ENCODE results near the gene SLC30A2. TPM values are rescaled to one million over a fixed set of nuclear protein-coding genes. Genes with fewer than 3 reads are reported as not detected.

The SLC30A2 gene
- total and polyA plus RNA-seq, 10 of the 15 experiments (the other 5 are each of a cell fraction or from before 2014, with no cell fraction given) = 0.13 TPM; not detected in 9

- no peak overlapping the region for H3K4me3 ChIP-seq
- H4K20me1 ChIP-seq (ENCODE audit: control insufficient read depth, insufficient read depth) = no peaks in the 10 kb centered on the region
- in situ Hi-C loops (cut with MboI) (no loop called here), intact Hi-C loops (cut with micrococcal nuclease; ENCODE audit: unreplicated experiment) (no loop called here)
- BruUV-seq (replicated peaks) = no TSS peak
- H3K4me1 ChIP-seq (ENCODE audit: control insufficient read depth, insufficient read depth, low read length) = no peaks in the 10 kb centered on the region
- ChIA-PET CTCF (interaction anchor here (0.6 kb wide), 1 partner anchor 203 kb away, joined by 3 read pairs; no protein-coding TSS in a partner anchor), POLR2A (no interaction called here), SMC1A (ENCODE audit: uncharacterized antibody, unreplicated experiment) (interaction anchor here (0.6 kb wide), 1 partner anchor 375 kb away, joined by 3 read pairs; no protein-coding TSS in a partner anchor), RAD21 (ENCODE audit: unreplicated experiment) (interaction anchor here (0.7 kb wide), 1 partner anchor 14 kb away, joined by 3 read pairs; no protein-coding TSS in a partner anchor)
- FAIRE-seq (no peak), DNase-seq (ENCODE audit: low read depth, low spot score) (no peak), ATAC-seq (no peak)
- no peaks in the 10 kb centered on the region for H3K79me2 ChIP-seq (ENCODE audit: control insufficient read depth, insufficient read depth, low read length)
- H3K9me3 ChIP-seq (replicated peaks; ENCODE audit: control insufficient read depth, insufficient read depth, low read length) = no peaks in the 10 kb centered on the region
- no peak overlapping the region for H3K27ac ChIP-seq (ENCODE audit: control insufficient read depth, insufficient read depth)
- WGBS (ENCODE audit: insufficient coverage, insufficient replicate concordance, low lambda C conversion rate, missing lambda C conversion rate) = 26% methylated on average over 4 of the region's 4 CpGs
- no peaks in the 10 kb centered on the region for H3K36me3 ChIP-seq (ENCODE audit: control insufficient read depth in 2 of 2, insufficient read depth in 2 of 2, low read length in 1 of 2)
- no peak overlapping the region for H2AFZ ChIP-seq (ENCODE audit: control insufficient read depth, low read depth, low read length)
- H3K9ac ChIP-seq (ENCODE audit: control insufficient read depth, insufficient read depth, low read length) = no peak overlapping the region
- H3K27me3 ChIP-seq (replicated peaks in 1 of 2; ENCODE audit: control insufficient read depth in 2 of 2, insufficient read depth in 2 of 2, low read length in 1 of 2) = peaks cover 8 to 14% of the 10 kb centered on the region in 2 experiments
- H3K4me2 ChIP-seq (ENCODE audit: control insufficient read depth, insufficient read depth) = no peak overlapping the region
- no peak for TF ChIP-seq TCF12 (IDR thresholded peaks at IDR 0.05; ENCODE audit: low read depth, low read length)
Measured at GRCh38 chr1:26041978-26042377, 3.9 kb downstream of the SLC30A2 start.

GRCh38 chr1:26041401-26041800 is 4.5 kb downstream of the SLC30A2 start:
- 30% methylated on average over 7 of the region's 7 CpGs for WGBS (ENCODE audit: insufficient coverage, insufficient replicate concordance, low lambda C conversion rate, missing lambda C conversion rate)
- ChIA-PET RAD21 (ENCODE audit: unreplicated experiment) (interaction anchor here (0.7 kb wide), 1 partner anchor 15 kb away, joined by 3 read pairs; no protein-coding TSS in a partner anchor), SMC1A (ENCODE audit: uncharacterized antibody, unreplicated experiment) (no interaction called here), CTCF (no interaction called here), POLR2A (no interaction called here)
- intact Hi-C loops (cut with micrococcal nuclease; ENCODE audit: unreplicated experiment) = no loop called here
- no peak overlapping the region for H3K4me2 ChIP-seq (ENCODE audit: control insufficient read depth, insufficient read depth)
- no peak for ATAC-seq
- H3K79me2 ChIP-seq (ENCODE audit: control insufficient read depth, insufficient read depth, low read length) = no peaks in the 10 kb centered on the region
- no peak for DNase-seq (ENCODE audit: low read depth, low spot score)
- no TSS peak for BruUV-seq (replicated peaks)
- no peak overlapping the region for H3K9ac ChIP-seq (ENCODE audit: control insufficient read depth, insufficient read depth, low read length)
- no peak for TF ChIP-seq BHLHE40 (IDR thresholded peaks at IDR 0.05; ENCODE audit: borderline replicate concordance in 1 of 2, low read depth in 2 of 2, low read length in 1 of 2)
- no peak for TF ChIP-seq SIN3A (IDR thresholded peaks at IDR 0.05; ENCODE audit: low read depth, low read length)
- TF ChIP-seq SPI1 (IDR thresholded peaks at IDR 0.05; ENCODE audit: borderline replicate concordance, insufficient read depth, low read depth, low read length) = no peak
- TF ChIP-seq RAD51 (IDR thresholded peaks at IDR 0.05) = no peak
- TF ChIP-seq TCF3 (IDR thresholded peaks at IDR 0.05; ENCODE audit: borderline replicate concordance, insufficient read depth, low read depth, low read length) = no peak
- no peak for TF ChIP-seq GATAD2B (conservative IDR thresholded peaks at IDR 0.05; ENCODE audit: low read depth)
- no peak for TF ChIP-seq WRNIP1 (IDR thresholded peaks at IDR 0.05; ENCODE audit: borderline replicate concordance, low read depth, low read length)
- no peak for TF ChIP-seq ATF3 (IDR thresholded peaks at IDR 0.05; ENCODE audit: borderline replicate concordance, extremely low read depth, low read depth, low read length)
- H4K20me1 ChIP-seq (ENCODE audit: control insufficient read depth, insufficient read depth) = no peaks in the 10 kb centered on the region
- in situ Hi-C loops (cut with MboI) = no loop called here
- no peaks in the 10 kb centered on the region for H3K36me3 ChIP-seq (ENCODE audit: control insufficient read depth in 2 of 2, insufficient read depth in 2 of 2, low read length in 1 of 2)
- peaks cover under 1% of the 10 kb centered on the region; the same call in 1 of the 2 replicates for H3K4me1 ChIP-seq (ENCODE audit: control insufficient read depth, insufficient read depth, low read length)
- no peaks in the 10 kb centered on the region for H3K9me3 ChIP-seq (replicated peaks; ENCODE audit: control insufficient read depth, insufficient read depth, low read length)
- FAIRE-seq = no peak
- no peak overlapping the region for H2AFZ ChIP-seq (ENCODE audit: control insufficient read depth, low read depth, low read length)
- no peak overlapping the region for H3K27ac ChIP-seq (ENCODE audit: control insufficient read depth, insufficient read depth)
- H3K27me3 ChIP-seq (replicated peaks in 1 of 2; ENCODE audit: control insufficient read depth in 2 of 2, insufficient read depth in 2 of 2, low read length in 1 of 2) = peaks cover 4 to 12% of the 10 kb centered on the region in 2 experiments
- H3K4me3 ChIP-seq = no peak overlapping the region
